ENCODE data around the gene C16orf96. TPM values are rescaled to one million over a fixed set of nuclear protein-coding genes. Genes with fewer than 3 reads are reported as not detected.

Gene C16orf96
- total and polyA plus RNA-seq, 2 of the 13 experiments (the other 11 are each of a cell fraction or from before 2014, with no cell fraction given) = 0.03 TPM; not detected in 1

- TF ChIP-seq CHCHD3 (CRISPR knock-in tag; IDR thresholded peaks at IDR 0.05) (0 out of 2 replicates have a peak, but pooled peaks have one; percentile 78), CENPT (CRISPR knock-in tag; IDR thresholded peaks at IDR 0.05; ENCODE audit: low read depth) (0 out of 2 replicates have a peak, but pooled peaks have one; percentile 54), ETS1 (CRISPR knock-in tag; IDR thresholded peaks at IDR 0.05) (0 out of 2 replicates have a peak, but pooled peaks have one; percentile 20), ZFP36L1 (CRISPR knock-in tag; IDR thresholded peaks at IDR 0.05) (no peak), CBX1 (IDR thresholded peaks at IDR 0.05; ENCODE audit: low read depth) (peak; percentile 38), ZNF737 (CRISPR knock-in tag; IDR thresholded peaks at IDR 0.05; ENCODE audit: borderline replicate concordance) (no peak), ZC3H13 (CRISPR knock-in tag; IDR thresholded peaks at IDR 0.05) (peak; percentile 7; the same call in 1 of the 2 replicates), UBTF (CRISPR knock-in tag; IDR thresholded peaks at IDR 0.05) (peak; percentile 70; the same call in 1 of the 2 replicates), NONO (IDR thresholded peaks at IDR 0.05) (no peak), NONO (CRISPR knock-in tag; conservative IDR thresholded peaks at IDR 0.05) (peak; percentile 18; the same call in 1 of the 2 replicates), ZFY (CRISPR knock-in tag; IDR thresholded peaks at IDR 0.05) (peak; percentile 100), POLR2G (IDR thresholded peaks at IDR 0.05; ENCODE audit: low read depth, low read length) (peak; percentile 85), ZNF776 (CRISPR knock-in tag; IDR thresholded peaks at IDR 0.05) (peak; percentile 81; the same call in 1 of the 2 replicates), ZNF773 (CRISPR knock-in tag; IDR thresholded peaks at IDR 0.05; ENCODE audit: borderline replicate concordance) (peak; percentile 79; the same call in 1 of the 2 replicates), ZNF121 (CRISPR knock-in tag; IDR thresholded peaks at IDR 0.05) (peak; percentile 26; the same call in 1 of the 2 replicates), RBM22 (optimal IDR thresholded peaks at IDR 0.05; ENCODE audit: low read length) (no peak), ZFX (CRISPR knock-in tag; IDR thresholded peaks at IDR 0.05; ENCODE audit: low read depth) (peak; percentile 99), ZBTB7B (CRISPR knock-in tag; IDR thresholded peaks at IDR 0.05) (0 out of 2 replicates have a peak, but pooled peaks have one; percentile 16), GPN1 (CRISPR knock-in tag; IDR thresholded peaks at IDR 0.05; ENCODE audit: borderline replicate concordance) (no peak), ZSCAN12 (CRISPR knock-in tag; IDR thresholded peaks at IDR 0.05) (no peak), ATF7-NPFF (CRISPR knock-in tag; IDR thresholded peaks at IDR 0.05; ENCODE audit: low read depth) (peak; percentile 81; the same call in 1 of the 2 replicates), ZBTB42 (CRISPR knock-in tag; IDR thresholded peaks at IDR 0.05) (0 out of 2 replicates have a peak, but pooled peaks have one; percentile 10), ONECUT2 (CRISPR knock-in tag; IDR thresholded peaks at IDR 0.05) (peak; percentile 34; the same call in 1 of the 2 replicates), JUND (CRISPR knock-in tag; IDR thresholded peaks at IDR 0.05) (peak; percentile 40; the same call in 1 of the 2 replicates), PHF21A (CRISPR knock-in tag; IDR thresholded peaks at IDR 0.05) (peak; percentile 33; the same call in 1 of the 2 replicates), TERF1 (CRISPR knock-in tag; IDR thresholded peaks at IDR 0.05) (peak; percentile 77; the same call in 1 of the 2 replicates), HNRNPL (IDR thresholded peaks at IDR 0.05; ENCODE audit: low read depth, low read length) (no peak)
These were observed 68.9 kb downstream of the C16orf96 start (continued) for GRCh38 chr16:4624827-4625559.

Measured in HepG2 (cell line).